Heart right ventricle (tissue), 16 donors: Measurements from ENCODE around the gene RAD51B. TPM values are rescaled to one million over a fixed set of nuclear protein-coding genes. Genes with fewer than 3 reads are reported as not detected.
A peak's percentile ranks its signal among the peaks of the same experiment; 100 is the strongest.

ENCODE experiments used
- ATAC-seq, 8 donors: fragments of 200-7000 bp; cut with Tn5 transposase; one replicate each; pipeline ENCODE4 v1.9.1; 2020; ENCODE audit warnings: mild to moderate bottlenecking in 8 of 8, moderate library complexity in 8 of 8, moderate number of reproducible peaks in 1 of 8
- DNase-seq, 2 donors: peaks; one replicate each; pipeline ENCODE4 v3.0.0-alpha.2; 2020
- H3K27ac ChIP-seq, 10 donors: fragments of 200-600 bp; sonication (generic) in 2 of 10; one replicate each; pipeline versions ENCODE4 v1.5.0 to v1.8.0; 2020 to 2022; ENCODE audit warnings: mild to moderate bottlenecking in 3 of 10
- H3K27me3 ChIP-seq, 7 donors: fragments of 200-600 bp; one replicate each; pipeline ENCODE4 v1.8.0; 2021 to 2022; ENCODE audit warnings: mild to moderate bottlenecking in 2 of 7
- H3K36me3 ChIP-seq, 9 donors: fragments of 200-600 bp; sonication (generic) in 1 of 9; one replicate each; pipeline versions ENCODE4 v1.5.0 to v1.8.0; 2020 to 2022; ENCODE audit warnings: mild to moderate bottlenecking in 2 of 9
- H3K4me1 ChIP-seq, 9 donors: fragments of 200-600 bp; sonication (generic) in 1 of 9; one replicate each; pipeline versions ENCODE4 v1.5.0 to v1.8.0; 2020 to 2022; ENCODE audit warnings: mild to moderate bottlenecking in 4 of 9
- H3K4me3 ChIP-seq, 10 donors: fragments of 200-600 bp; sonication (generic) in 2 of 10; one replicate each; pipeline versions ENCODE4 v1.5.0 to v1.8.0; 2020 to 2022; ENCODE audit warnings: mild to moderate bottlenecking in 7 of 10, moderate library complexity in 2 of 10
- H3K9me3 ChIP-seq, 11 donors: fragments of 200-600 bp in 10 of 11; sonication (generic) in 2 of 11; one replicate each; pipeline versions ENCODE4 v1.5.0 to v1.8.0; 2013 to 2022; ENCODE audit warnings: mild to moderate bottlenecking in 2 of 11, control low read depth in 1 of 11, moderate library complexity in 1 of 11
- WGBS, 2 donors: extraction: QIAGEN DNeasy Blood & Tissue Kit; methylation state at CpG; one replicate each; pipeline ENCODE4 v1.1.7; 2013; ENCODE audit warnings: inconsistent platforms in 1 of 2; 5-methylcytosine and 5-hydroxymethylcytosine counted together
- intact Hi-C, 10 donors: fragments of 100-400 bp; cut with DNase I; formaldehyde crosslinking; loops; one replicate each; pipeline versions ENCODE4 v1.11.1 to v1.14.2; 2022
- polyA plus RNA-seq, 2 donors: library from polyadenylated mRNA; stranded (reverse); fragments of 200-250 nt; gene quantifications; one replicate each; pipeline ENCODE4 v1.2.3, GENCODE V29; 2013
- total RNA-seq, 10 donors: library from RNA; stranded (reverse); fragmentation: NEBNext Ultra II Directional in 3 of 10; extraction: Animal tissue kit (Norgen Biotek cat#: 25700) in 3 of 10; gene quantifications; one replicate each; pipeline versions ENCODE4 v1.2.1 to v1.2.4, GENCODE V29; 2021 to 2023
- TF ChIP-seq, protein P1 (sequence below), 9 donors: fragments of 200-600 bp; sonication (generic) in 2 of 9; IDR thresholded peaks; one replicate each; pipeline versions ENCODE4 v1.5.0 to v1.8.0; 2021 to 2022; ENCODE audit warnings: antibody characterized with exemption in 9 of 9, mild to moderate bottlenecking in 5 of 9, moderate library complexity in 1 of 9
- donor health status: Arrhythmogenic right ventricular cardiomyopathy.
- donor health status: ischemic (EF 13 %, LVEDD 7.1; RV severe dilation, severe dysfunction).
- donor health status: healthy with polysubstance abuse.
- donor health status: DM: no; HTN: yes; CAD: no.
- donor health status: DM: no; HTN: no; CAD: no.
- donor health status: ischemic (EF 25% LVEDD 6.9; RV normal size, moderate dysfunction).
- donor health status: ischemic (EF 25% LVEDD 5.7; RV mildly dilated, moderate dysfunction).
- donor health status: healthy.
- donor health status: DM: yes; HTN: yes; CAD: no.
- donor health status: Ischemic cardiomyopathy.
- donor health status: ischemic (EF 35%, LVEDD 5.7; RV mildly dilated, moderate dysfunction).
- donor health status: nonischemic (EF 11% LVEDD 7.7; RV severe dilation, severe dysfunction).
- donor health status: DM: yes; HTN: yes; CAD: no.
- donor health status: PGD.
- donor health status: ischemic (EF 29% LVEDD 5.4; RV normal size, mild dysfunction).
- donor health status: nonischemic (EF 23%, LVEDD 6.1; RV moderate dilation, normal function).

Gene RAD51B
- total and polyA plus RNA-seq, 12 donors = 0.88 to 8.6 (median 3.5) TPM

DNA sequence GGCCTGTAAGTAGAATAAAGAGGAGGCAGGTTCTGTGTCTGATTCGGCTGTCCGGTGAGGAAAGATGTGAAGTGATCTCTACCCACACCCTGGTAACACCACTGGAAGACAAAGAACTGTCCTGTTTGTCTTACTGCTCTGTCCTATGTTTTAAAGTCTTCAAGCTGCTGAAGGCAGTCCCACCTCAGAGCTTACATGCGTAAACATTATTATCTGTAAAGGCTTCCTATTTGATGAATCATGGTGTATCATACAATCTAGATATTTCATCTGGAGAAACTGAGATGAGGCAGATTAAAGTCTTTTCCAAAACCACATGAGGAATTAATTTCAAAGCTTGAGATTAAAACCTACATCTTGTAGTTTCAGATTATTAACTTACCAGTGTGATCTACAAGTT lies 545.6 kb downstream of the RAD51B start:
- Histone ChIP-seq H3K36me3 (no peaks in the 10 kb centered on the region), H3K27me3 (no peaks in the 10 kb centered on the region), H3K27ac (peak overlapping the region in 7 of 10 donors; percentile 48 to 88 (median 62)), H3K4me1 (peaks cover 0 to 91% (median 25%) of the 10 kb centered on the region in 9 donors), H3K9me3 (no peaks in the 10 kb centered on the region), H3K4me3 (no peak overlapping the region)
- TF ChIP-seq, protein P1, sequence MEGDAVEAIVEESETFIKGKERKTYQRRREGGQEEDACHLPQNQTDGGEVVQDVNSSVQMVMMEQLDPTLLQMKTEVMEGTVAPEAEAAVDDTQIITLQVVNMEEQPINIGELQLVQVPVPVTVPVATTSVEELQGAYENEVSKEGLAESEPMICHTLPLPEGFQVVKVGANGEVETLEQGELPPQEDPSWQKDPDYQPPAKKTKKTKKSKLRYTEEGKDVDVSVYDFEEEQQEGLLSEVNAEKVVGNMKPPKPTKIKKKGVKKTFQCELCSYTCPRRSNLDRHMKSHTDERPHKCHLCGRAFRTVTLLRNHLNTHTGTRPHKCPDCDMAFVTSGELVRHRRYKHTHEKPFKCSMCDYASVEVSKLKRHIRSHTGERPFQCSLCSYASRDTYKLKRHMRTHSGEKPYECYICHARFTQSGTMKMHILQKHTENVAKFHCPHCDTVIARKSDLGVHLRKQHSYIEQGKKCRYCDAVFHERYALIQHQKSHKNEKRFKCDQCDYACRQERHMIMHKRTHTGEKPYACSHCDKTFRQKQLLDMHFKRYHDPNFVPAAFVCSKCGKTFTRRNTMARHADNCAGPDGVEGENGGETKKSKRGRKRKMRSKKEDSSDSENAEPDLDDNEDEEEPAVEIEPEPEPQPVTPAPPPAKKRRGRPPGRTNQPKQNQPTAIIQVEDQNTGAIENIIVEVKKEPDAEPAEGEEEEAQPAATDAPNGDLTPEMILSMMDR (IDR thresholded peaks at IDR 0.05) = no peak
- 87 to 93% methylated on average over 3 of the region's 3 CpGs for WGBS, 2 donors
- no peak for DNase-seq
- intact Hi-C loops = no loop called here
- ATAC-seq = no peak

DNA sequence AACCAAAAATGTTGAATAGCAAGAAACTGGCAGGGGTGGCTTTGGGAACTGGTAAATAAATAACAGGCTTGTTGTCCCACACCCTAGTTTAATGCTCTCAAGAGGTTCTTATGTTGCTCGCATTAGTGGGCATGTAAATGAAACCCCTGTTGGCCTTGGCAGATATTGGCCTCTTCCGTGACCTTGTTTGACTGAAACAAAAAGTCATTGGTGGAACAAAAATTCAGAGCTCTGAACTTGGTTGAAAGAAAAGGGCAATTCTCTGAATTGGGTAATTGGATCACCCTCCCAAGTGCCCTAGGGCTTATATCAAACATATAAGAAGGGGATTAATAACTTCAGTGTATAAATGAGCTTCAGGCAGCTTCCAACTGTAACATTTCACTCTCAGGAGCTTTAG lies 547.1 kb downstream of the RAD51B start:
- no peaks in the 10 kb centered on the region for H3K36me3 ChIP-seq
- H3K9me3 ChIP-seq = no peaks in the 10 kb centered on the region
- H3K4me1 ChIP-seq = peaks cover 0 to 80% (median 21%) of the 10 kb centered on the region in 9 donors
- ATAC-seq (no peak), DNase-seq (no peak)
- TF ChIP-seq, protein P1 (IDR thresholded peaks at IDR 0.05) = no peak
- intact Hi-C loops = no loop called here
- no peak overlapping the region for H3K4me3 ChIP-seq
- 95 to 96% methylated on average over 2 of the region's 2 CpGs for WGBS, 2 donors
- H3K27me3 ChIP-seq = no peaks in the 10 kb centered on the region
- H3K27ac ChIP-seq = peak overlapping the region in 5 of 10 donors; percentile 6 to 70 (median 56)

DNA sequence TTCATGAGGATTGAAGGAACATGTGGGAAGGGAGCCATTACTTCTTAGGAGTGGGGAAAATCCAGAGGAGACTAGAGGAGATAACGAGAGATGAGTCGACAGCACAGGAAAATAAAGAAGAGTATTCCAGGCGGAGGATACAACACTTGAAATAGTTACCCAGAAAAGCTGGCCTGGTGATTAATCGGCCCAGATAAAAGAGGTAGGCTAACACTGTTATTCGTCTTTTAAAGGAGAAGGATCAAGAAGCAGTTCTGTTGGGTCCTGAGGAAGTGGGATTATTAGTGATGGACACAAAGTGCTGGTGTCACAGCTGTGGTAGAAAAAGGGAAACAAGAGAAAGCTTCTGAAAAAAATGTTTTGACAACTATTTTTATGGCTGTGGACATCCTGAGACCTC lies 548.0 kb downstream of the RAD51B start:
- intact Hi-C loops = no loop called here
- Histone ChIP-seq H3K27ac (peak overlapping the region in 6 of 10 donors; percentile 6 to 70 (median 42)), H3K4me1 (peaks cover 0 to 78% (median 21%) of the 10 kb centered on the region in 9 donors), H3K4me3 (no peak overlapping the region), H3K36me3 (no peaks in the 10 kb centered on the region), H3K9me3 (peaks cover 0 to under 1% (median 0%) of the 10 kb centered on the region in 11 donors), H3K27me3 (no peaks in the 10 kb centered on the region)
- TF ChIP-seq, protein P1 (IDR thresholded peaks at IDR 0.05) = no peak
- 47 to 60% methylated on average over 5 of the region's 5 CpGs for WGBS, 2 donors
- ATAC-seq = peak in 2 of 8 donors; percentile 6 to 15
- DNase-seq = no peak

DNA sequence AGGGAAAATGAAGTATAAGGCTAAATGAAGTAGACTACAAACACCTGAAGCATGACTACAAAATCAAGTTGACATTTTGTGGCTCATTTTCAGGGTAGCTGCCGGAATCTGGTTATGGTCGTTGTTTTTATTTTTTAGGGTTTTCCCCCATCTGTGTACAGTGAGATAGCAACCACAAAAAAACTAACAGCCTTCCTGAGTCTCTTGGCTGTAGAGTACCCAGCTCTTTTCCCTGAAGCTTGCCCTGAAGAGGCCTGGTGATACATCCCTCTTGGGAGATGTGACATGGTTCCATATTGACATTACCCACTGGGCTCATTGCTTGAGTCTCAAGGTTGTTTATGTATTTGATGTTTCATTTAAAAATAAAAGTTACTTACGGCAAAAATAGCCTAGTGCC lies 549.3 kb downstream of the RAD51B start:
- Histone ChIP-seq H3K9me3 (peaks cover 0 to 4% (median 0%) of the 10 kb centered on the region in 11 donors), H3K4me1 (peaks cover 0 to 71% (median 21%) of the 10 kb centered on the region in 9 donors), H3K4me3 (no peak overlapping the region), H3K36me3 (no peaks in the 10 kb centered on the region), H3K27me3 (no peaks in the 10 kb centered on the region), H3K27ac (peak overlapping the region in 4 of 10 donors; percentile 3 to 70 (median 58))
- TF ChIP-seq, protein P1 (IDR thresholded peaks at IDR 0.05) = no peak
- intact Hi-C loops = no loop called here
- WGBS, 2 donors = 87 to 91% methylated on average over 3 of the region's 3 CpGs
- DNase-seq (no peak), ATAC-seq (no peak)
